ENCODE results near the gene LSM3. TPM values are rescaled to one million over a fixed set of nuclear protein-coding genes. Genes with fewer than 3 reads are reported as not detected.

LSM3 gene
- total and polyA plus RNA-seq, 9 of the 15 experiments (the other 6 are each of a cell fraction or from before 2014, with no cell fraction given) = 33.8 to 203 (median 61.2) TPM

DNA sequence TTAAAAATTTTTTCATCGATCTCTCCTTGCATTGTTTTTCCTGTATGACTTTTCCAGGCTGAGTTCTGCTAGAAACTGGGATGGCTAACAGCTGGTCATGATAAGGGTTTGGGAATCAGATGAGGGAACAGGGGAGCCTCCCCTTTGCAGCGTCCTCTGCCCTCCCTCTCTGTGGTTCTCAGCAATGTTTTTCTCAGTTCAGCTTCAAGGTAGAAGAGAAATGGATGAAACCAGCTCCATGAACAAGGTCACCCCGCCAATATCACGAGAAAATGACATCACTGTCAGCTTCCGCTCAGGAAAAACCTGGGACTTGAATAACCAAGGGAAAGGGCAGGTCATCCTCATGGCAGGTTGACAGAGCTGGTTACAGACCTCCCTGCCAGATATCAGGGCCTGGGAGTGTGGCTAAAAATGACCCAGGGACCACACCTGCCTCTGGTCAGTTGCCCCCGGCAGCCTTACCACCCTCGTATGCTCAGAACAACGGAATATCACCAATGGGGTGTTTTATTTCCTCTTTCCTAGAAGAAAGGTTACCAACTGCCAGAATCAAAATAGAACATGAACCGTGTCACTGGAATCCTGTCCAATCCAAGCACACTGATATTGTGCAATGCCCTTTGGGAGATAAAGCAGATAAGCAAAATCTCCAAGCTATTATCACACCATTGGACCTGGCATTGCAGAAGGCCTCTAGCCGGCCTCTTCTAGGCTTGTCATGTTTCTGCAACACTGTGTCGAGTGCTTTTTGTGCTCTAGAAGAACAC is 26.1 kb downstream of the LSM3 start (continued):
- TF ChIP-seq POLR2G (IDR thresholded peaks at IDR 0.05; ENCODE audit: low read depth, low read length) = no peak
- no peak for TF ChIP-seq KAT2B (IDR thresholded peaks at IDR 0.05; ENCODE audit: low read depth, low read length)
- TF ChIP-seq ZFP1 (CRISPR knock-in tag; IDR thresholded peaks at IDR 0.05) = no peak
- peak; percentile 88; the same call in 1 of the 2 replicates for TF ChIP-seq MTA3 (IDR thresholded peaks at IDR 0.05; ENCODE audit: borderline replicate concordance)
- TF ChIP-seq SMARCA5 (IDR thresholded peaks at IDR 0.05) = no peak
- TF ChIP-seq ZNF146 (CRISPR knock-in tag; IDR thresholded peaks at IDR 0.05; ENCODE audit: unreplicated experiment) = no peak
- no peak; the same call in 1 of the 2 replicates for TF ChIP-seq MECOM (CRISPR knock-in tag; IDR thresholded peaks at IDR 0.05)
- TF ChIP-seq RBM14 (IDR thresholded peaks at IDR 0.05; ENCODE audit: borderline replicate concordance, insufficient read depth, low read depth, low read length) = no peak
- peak; percentile 68; the same call in 1 of the 2 replicates for TF ChIP-seq ELF2 (CRISPR knock-in tag; IDR thresholded peaks at IDR 0.05)
- TF ChIP-seq, protein P1, sequence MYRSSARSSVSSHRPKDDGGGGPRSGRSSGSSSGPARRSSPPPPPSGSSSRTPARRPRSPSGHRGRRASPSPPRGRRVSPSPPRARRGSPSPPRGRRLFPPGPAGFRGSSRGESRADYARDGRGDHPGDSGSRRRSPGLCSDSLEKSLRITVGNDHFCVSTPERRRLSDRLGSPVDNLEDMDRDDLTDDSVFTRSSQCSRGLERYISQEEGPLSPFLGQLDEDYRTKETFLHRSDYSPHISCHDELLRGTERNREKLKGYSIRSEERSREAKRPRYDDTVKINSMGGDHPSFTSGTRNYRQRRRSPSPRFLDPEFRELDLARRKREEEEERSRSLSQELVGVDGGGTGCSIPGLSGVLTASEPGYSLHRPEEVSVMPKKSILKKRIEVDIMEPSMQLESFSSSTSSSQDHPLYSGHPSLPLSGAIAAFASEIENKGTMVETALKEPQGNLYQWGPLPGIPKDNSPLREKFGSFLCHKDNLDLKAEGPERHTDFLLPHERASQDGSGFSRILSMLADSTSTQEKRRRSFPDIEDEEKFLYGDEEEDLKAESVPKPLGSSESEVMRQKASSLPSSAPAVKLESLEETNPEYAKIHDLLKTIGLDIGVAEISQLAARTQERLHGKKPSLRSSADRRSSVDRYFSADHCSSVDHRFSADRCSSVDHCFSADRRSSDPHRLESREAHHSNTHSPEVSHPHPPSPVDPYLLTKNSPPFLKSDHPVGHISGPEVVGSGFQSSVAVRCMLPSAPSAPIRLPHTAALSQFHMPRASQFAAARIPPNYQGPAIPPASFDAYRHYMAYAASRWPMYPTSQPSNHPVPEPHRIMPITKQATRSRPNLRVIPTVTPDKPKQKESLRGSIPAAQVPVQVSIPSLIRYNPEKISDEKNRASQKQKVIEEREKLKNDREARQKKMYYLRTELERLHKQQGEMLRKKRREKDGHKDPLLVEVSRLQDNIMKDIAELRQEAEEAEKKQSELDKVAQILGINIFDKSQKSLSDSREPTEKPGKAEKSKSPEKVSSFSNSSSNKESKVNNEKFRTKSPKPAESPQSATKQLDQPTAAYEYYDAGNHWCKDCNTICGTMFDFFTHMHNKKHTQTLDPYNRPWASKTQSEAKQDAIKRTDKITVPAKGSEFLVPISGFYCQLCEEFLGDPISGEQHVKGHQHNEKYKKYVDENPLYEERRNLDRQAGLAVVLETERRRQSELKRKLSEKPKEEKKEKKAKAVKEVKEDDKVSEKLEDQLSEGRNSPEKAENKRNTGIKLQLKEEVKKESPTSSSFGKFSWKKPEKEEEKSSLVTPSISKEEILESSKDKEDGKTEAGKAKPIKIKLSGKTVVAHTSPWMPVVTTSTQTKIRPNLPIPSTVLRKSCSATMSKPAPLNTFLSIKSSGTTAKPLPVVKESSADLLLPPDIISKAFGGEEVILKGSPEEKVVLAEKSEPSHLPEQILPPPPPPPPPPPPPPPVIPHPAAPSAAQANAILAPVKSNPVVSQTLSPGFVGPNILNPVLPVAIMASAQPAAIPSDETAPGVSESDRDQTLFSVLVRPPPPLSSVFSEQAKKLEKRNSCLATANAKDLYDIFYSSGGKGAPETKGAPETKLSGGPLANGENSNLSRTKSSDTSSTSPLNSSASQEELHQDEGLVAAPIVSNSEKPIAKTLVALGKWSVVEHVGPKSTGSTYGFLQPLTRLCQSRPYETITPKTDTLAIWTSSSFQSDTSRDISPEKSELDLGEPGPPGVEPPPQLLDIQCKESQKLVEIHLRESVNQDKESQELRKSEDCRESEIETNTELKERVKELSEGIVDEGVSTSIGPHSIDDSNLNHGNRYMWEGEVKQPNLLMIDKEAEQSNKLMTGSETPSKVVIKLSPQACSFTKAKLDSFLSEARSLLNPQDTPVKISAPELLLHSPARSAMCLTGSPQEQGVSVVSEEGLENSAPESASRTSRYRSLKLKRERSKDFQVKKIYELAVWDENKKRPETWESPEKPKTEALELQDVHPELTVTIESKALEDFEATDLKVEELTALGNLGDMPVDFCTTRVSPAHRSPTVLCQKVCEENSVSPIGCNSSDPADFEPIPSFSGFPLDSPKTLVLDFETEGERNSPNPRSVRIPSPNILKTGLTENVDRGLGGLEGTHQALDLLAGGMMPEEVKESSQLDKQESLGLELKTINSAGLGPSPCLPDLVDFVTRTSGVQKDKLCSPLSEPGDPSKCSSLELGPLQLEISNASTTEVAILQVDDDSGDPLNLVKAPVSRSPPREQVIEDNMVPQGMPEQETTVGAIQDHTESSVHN (IDR thresholded peaks at IDR 0.05; ENCODE audit: borderline replicate concordance in 1 of 2, low read depth in 1 of 2) = peak in 1 of 2 experiments; percentile 52; a peak in 1 of 4 replicates
- TF ChIP-seq, protein P2, sequence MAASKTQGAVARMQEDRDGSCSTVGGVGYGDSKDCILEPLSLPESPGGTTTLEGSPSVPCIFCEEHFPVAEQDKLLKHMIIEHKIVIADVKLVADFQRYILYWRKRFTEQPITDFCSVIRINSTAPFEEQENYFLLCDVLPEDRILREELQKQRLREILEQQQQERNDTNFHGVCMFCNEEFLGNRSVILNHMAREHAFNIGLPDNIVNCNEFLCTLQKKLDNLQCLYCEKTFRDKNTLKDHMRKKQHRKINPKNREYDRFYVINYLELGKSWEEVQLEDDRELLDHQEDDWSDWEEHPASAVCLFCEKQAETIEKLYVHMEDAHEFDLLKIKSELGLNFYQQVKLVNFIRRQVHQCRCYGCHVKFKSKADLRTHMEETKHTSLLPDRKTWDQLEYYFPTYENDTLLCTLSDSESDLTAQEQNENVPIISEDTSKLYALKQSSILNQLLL (CRISPR knock-in tag; IDR thresholded peaks at IDR 0.05; ENCODE audit: borderline replicate concordance) = no peak
- TF ChIP-seq IFI16 (CRISPR knock-in tag; IDR thresholded peaks at IDR 0.05) = no peak
- TF ChIP-seq, protein P3, sequence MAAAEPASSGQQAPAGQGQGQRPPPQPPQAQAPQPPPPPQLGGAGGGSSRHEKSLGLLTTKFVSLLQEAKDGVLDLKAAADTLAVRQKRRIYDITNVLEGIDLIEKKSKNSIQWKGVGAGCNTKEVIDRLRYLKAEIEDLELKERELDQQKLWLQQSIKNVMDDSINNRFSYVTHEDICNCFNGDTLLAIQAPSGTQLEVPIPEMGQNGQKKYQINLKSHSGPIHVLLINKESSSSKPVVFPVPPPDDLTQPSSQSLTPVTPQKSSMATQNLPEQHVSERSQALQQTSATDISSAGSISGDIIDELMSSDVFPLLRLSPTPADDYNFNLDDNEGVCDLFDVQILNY (CRISPR knock-in tag; IDR thresholded peaks at IDR 0.05) = no peak
- peak; percentile 77 to 90; a peak in 3 of 4 replicates for TF ChIP-seq TRIM24 (IDR thresholded peaks at IDR 0.05)
- no peak for TF ChIP-seq SNRNP70 (optimal IDR thresholded peaks at IDR 0.05; ENCODE audit: low read depth, low read length)
- TF ChIP-seq ZNF444 (CRISPR knock-in tag; IDR thresholded peaks at IDR 0.05) = no peak

Measured in K562 (cell line).